ENCODE measurements around the gene H19.

- TF ChIP-seq CTCF (IDR thresholded peaks at IDR 0.05; ENCODE audit: poor library complexity) (no peak), EZH2 (IDR thresholded peaks at IDR 0.05; ENCODE audit: borderline replicate concordance) (no peak)
Observed at GRCh38 chr11:2035382-2035781, 37.7 kb upstream of the H19 start.
